HEK293 (cell line): Measurements from ENCODE around the gene UBXN6.

Experiments used
- CTCF ChIA-PET: fragments of 350-600 bp; formaldehyde crosslinking; extraction: SDS; loops from one replicate; lab custom pipeline; 2021; ENCODE audit warnings: antibody characterized with exemption; lab: Yijun Ruan, JAX
- POLR2A ChIA-PET: fragments of 300-600 bp; formaldehyde crosslinking; extraction: SDS; loops from one replicate; lab custom pipeline; 2020; ENCODE audit warnings: antibody characterized with exemption, inconsistent platforms; lab: Yijun Ruan, JAX
- H3K27ac ChIP-seq: fragments of 200-500 bp; sonication (Bioruptor generic); 2 replicates; pipeline ENCODE4 v1.5.1; 2014; ENCODE audit warnings: low read depth, low read length, control low read depth, inconsistent platforms; ENCODE audit errors: extremely low read depth
- H3K36me3 ChIP-seq, 2 experiments: fragments of 200-500 bp in 1 of 2; sonication (Bioruptor generic) in 1 of 2; 1 replicate in 1 of 2; 2 replicates in 1 of 2; pipeline ENCODE4 v1.5.1; 2014 to 2017; ENCODE audit warnings: inconsistent platforms in 2 of 2, low read length in 2 of 2; ENCODE audit not compliant: control insufficient read depth in 2 of 2, insufficient read depth in 1 of 2
- H3K4me1 ChIP-seq: fragments of 200-500 bp; sonication (Bioruptor generic); 2 replicates; pipeline ENCODE4 v1.5.1; 2014; ENCODE audit warnings: mild to moderate bottlenecking, low read length, inconsistent platforms; ENCODE audit not compliant: control insufficient read depth, insufficient read depth
- H3K4me3 ChIP-seq: 2 replicates; pipeline ENCODE4 v1.5.1; 2011; ENCODE audit warnings: low read depth, mild to moderate bottlenecking, control low read depth, low read length, moderate library complexity
- H3K9me3 ChIP-seq: fragments of 200-500 bp; sonication (Bioruptor generic); 2 replicates; pipeline ENCODE4 v1.5.1; 2014; ENCODE audit warnings: low read depth, low read length, inconsistent platforms; ENCODE audit not compliant: control insufficient read depth, insufficient read depth
- CTCF ChIP-seq: fragments of 450-650 bp; formaldehyde crosslinking; IDR thresholded peaks from 2 replicates; pipeline ENCODE4 v1.5.1; 2016; ENCODE audit warnings: missing biosample characterization, missing genetic modification characterization
- HIC1 ChIP-seq: fragments of 450-650 bp; formaldehyde crosslinking; IDR thresholded peaks from 2 replicates; pipeline ENCODE4 v1.5.1; 2016; ENCODE audit warnings: missing biosample characterization, missing genetic modification characterization
- HOXC10 ChIP-seq: sonication (generic); formaldehyde crosslinking; IDR thresholded peaks from 2 replicates; pipeline ENCODE4 v1.8.1; 2023; ENCODE audit warnings: mild to moderate bottlenecking, missing genetic modification reagents
- INSM2 ChIP-seq: fragments of 450-650 bp; formaldehyde crosslinking; IDR thresholded peaks from 2 replicates; pipeline ENCODE4 v1.5.1; 2016; ENCODE audit warnings: missing biosample characterization, missing genetic modification characterization
- SETDB1 ChIP-seq: IDR thresholded peaks from one replicate; pipeline ENCODE4 v1.6.1; 2017; ENCODE audit warnings: mild to moderate bottlenecking, low read length, moderate library complexity, mixed read lengths; ENCODE audit not compliant: insufficient read length
- ZBTB11 ChIP-seq: fragments of 450-650 bp; formaldehyde crosslinking; conservative IDR thresholded peaks from 2 replicates; pipeline ENCODE4 v1.5.1; 2016; ENCODE audit warnings: low read depth, missing biosample characterization, missing genetic modification characterization
- ZNF175 ChIP-seq: fragments of 450-650 bp; formaldehyde crosslinking; IDR thresholded peaks from 2 replicates; pipeline ENCODE4 v1.5.1; 2016; ENCODE audit warnings: missing biosample characterization, missing genetic modification characterization
- ZNF280C ChIP-seq: fragments of 450-650 bp; formaldehyde crosslinking; IDR thresholded peaks from 2 replicates; pipeline ENCODE4 v1.5.1; 2016; ENCODE audit warnings: missing biosample characterization, missing genetic modification characterization
- ZNF518A ChIP-seq: fragments of 450-650 bp; formaldehyde crosslinking; conservative IDR thresholded peaks from 2 replicates; pipeline ENCODE4 v1.5.1; 2016; ENCODE audit warnings: low read depth, missing biosample characterization, missing genetic modification characterization
- ZNF555 ChIP-seq: fragments of 450-650 bp; formaldehyde crosslinking; conservative IDR thresholded peaks from 2 replicates; pipeline ENCODE4 v1.5.1; 2017; ENCODE audit warnings: missing biosample characterization, mild to moderate bottlenecking, missing genetic modification characterization, inconsistent platforms
- ZNF560 ChIP-seq: fragments of 450-650 bp; formaldehyde crosslinking; IDR thresholded peaks from 2 replicates; pipeline ENCODE4 v1.5.1; 2017; ENCODE audit warnings: missing biosample characterization, missing genetic modification characterization, borderline replicate concordance
- ZNF571 ChIP-seq: fragments of 450-650 bp; formaldehyde crosslinking; IDR thresholded peaks from 2 replicates; pipeline ENCODE4 v1.5.0; 2017; ENCODE audit warnings: missing biosample characterization, missing genetic modification characterization

UBXN6 gene

GRCh38 chr19:4487572-4487971 is 30.0 kb upstream of the UBXN6 start:
- CTCF ChIA-PET: interaction anchor here (0.6 to 0.7 kb wide), 2 partner anchors 31 to 80 kb away, joined by 3 to 4 read pairs; partner anchors contain the start of gene PLIN4
- no peaks in the 10 kb centered on the region for H3K4me1 ChIP-seq
- no peaks in the 10 kb centered on the region for H3K9me3 ChIP-seq
- H3K27ac ChIP-seq: no peak overlapping the region
- H3K36me3 ChIP-seq: peaks cover 34 to 77% of the 10 kb centered on the region in 2 experiments; a peak in 2 of 3 replicates
- POLR2A ChIA-PET: no interaction called here
- no peak overlapping the region for H3K4me3 ChIP-seq
- TF ChIP-seq INSM2: no peak
- TF ChIP-seq ZNF555 (tag by site-specific recombination): no peak
- no peak for TF ChIP-seq SETDB1
- no peak for TF ChIP-seq ZNF518A (tag by site-specific recombination)
- TF ChIP-seq HOXC10 (CRISPR knock-in tag): no peak
- no peak for TF ChIP-seq ZNF175 (tag by site-specific recombination)
- TF ChIP-seq CTCF (tag by site-specific recombination): no peak
- TF ChIP-seq ZNF560 (tag by site-specific recombination): no peak
- TF ChIP-seq HIC1 (tag by site-specific recombination): no peak
- no peak for TF ChIP-seq ZBTB11 (tag by site-specific recombination)
- no peak for TF ChIP-seq ZNF280C (tag by site-specific recombination)
- no peak for TF ChIP-seq ZNF571 (tag by site-specific recombination)
- TF ChIP-seq, all 188 proteins: peak for 0
